CD4-positive, alpha-beta T cell treated with Interleukin-6 for 4 hours (primary cell): ENCODE data around the gene HIVEP2.

Source experiments
- DNase-seq: peaks from one replicate; pipeline ENCODE4 v3.0.0-alpha.2; 2020; ENCODE audit warnings: mixed read lengths

The HIVEP2 gene

DNA sequence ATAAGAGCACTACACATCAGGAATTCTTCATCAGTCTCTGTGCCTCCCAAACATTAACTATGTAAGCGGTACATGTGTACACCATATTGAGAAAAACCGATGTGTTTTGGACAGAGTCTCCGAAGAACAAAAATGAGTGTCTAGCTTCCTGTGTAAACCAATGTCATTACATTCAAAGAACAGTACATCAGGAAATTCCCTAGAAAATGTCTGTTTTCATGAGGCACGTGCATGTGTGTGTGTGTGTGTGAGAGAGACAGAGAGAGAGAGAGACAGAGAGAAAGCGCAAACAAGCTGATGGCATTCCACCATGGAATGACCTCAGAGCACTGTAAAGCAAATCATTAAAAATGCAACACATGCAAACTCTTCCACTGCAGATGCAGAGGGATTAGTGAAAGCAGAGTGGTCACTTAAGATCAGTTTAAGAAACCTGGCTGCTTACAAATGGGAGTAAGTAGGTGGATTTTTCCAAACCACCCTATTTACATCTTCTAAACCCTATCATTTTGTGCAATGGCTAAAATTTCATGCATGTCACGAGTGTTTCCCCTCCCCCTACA lies 133.9 kb downstream of the HIVEP2 start:
- DNase-seq: peak; percentile 18

DNA sequence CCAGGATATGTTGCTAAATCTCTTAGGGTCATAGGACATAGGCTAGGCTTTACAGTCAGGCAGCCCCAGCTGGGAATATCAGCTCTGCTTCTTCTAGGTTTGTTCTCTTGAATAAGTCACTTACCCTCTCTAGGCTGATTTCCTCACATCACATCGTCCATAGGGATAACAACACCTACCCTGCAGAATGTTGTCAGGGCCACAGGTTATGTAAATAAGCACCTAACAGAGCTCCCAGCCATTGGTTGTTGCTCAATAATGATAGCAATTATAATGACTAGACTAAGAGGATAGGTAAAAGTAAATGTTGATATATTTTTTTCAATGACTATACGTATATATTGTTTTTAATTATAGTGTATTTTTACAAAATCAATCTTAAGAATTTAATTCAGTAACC lies 135.0 kb downstream of the HIVEP2 start:
- no peak for DNase-seq

DNA sequence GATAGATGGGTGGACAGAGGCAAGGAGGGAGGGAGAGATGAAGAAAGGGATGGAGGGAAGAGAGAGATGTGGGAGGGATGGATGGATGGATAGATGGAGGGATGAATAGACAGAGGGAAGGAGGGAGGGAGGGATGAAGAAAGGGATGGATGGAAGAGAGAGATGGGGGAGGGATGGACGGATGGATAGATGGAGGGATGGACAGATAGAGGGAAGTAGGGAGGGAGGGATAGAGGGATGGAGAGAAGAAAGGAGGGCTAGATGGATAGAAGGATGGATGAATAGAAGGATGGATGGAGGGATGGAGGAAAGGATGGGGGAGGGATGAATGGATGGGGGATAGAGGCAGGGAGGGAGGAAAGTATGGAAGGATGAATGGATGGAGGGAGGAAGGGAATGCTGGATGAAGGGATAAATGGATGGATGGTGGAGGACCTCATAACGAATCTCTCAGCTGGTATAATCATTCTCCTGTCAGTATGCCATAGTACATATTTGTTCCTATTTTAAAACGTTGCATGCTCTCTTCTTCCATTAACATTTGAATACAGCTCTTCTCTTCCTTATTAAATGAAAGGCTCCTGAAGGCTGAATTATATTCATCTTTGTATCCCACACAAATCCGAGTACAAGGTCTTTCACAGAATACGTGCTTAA lies 136.4 kb downstream of the HIVEP2 start:
- no peak for DNase-seq

DNA sequence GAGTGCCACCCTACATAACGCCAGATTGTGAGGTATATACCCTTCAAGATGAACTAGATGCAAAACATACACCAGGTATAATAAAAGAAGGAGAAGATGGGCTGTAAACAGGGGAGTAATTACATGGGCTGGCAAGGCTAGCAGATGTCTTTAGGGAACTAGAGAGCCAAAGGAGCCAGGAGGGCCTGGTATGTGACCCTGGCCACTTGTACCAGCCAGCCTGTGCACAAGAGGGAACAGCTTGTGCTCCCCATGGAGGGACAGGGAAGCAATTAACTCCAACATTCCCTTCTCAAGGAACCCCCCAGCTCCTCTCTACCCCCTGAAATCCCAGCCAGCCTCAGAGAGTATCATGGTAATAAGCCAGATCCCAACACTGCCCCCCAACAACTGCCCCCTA lies 139.9 kb downstream of the HIVEP2 start:
- no peak for DNase-seq

DNA sequence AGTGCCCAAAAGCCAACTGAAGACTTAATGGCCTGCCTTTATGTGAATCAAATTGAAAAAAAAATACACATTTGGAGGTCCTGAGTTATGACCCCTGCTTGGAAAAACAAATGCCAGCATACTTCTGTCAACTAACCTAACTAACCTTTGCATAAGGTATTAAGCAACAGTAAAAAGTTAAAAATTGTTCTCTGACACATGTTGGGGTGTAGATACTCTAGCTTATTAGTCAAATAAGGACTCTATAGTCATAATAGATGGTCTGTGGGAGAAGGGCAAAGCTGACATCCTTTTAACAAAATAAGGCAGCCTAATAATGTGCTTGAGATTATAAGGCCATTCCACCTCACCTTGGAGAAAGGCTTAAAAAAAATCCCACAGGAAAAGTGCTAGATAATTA lies 140.5 kb downstream of the HIVEP2 start:
- no peak for DNase-seq

DNA sequence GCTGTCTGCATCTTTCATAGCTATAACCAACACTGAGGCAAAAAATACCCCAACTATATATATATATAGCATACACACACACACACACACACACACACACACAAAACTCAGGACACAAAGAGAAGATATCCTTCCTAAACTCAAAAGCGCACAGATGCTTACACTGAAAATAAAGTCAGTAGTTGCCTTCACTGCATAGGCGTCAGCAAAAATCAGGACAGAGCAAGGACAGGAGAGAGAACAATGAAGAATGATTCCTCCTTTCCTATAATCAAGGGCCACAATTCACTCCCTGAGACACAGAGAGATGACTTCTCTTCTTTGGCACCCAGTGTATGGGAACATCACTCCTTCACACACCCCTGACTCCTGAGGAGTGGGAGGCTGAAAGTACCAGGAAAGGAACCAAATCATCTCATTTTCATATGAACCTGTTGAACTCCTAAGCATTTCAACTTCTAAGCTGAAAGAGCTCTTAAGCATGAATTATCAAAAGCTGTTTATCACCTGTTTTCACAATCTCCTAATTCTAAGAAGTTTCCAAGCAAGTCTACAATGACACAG lies 141.4 kb downstream of the HIVEP2 start:
- no peak for DNase-seq

DNA sequence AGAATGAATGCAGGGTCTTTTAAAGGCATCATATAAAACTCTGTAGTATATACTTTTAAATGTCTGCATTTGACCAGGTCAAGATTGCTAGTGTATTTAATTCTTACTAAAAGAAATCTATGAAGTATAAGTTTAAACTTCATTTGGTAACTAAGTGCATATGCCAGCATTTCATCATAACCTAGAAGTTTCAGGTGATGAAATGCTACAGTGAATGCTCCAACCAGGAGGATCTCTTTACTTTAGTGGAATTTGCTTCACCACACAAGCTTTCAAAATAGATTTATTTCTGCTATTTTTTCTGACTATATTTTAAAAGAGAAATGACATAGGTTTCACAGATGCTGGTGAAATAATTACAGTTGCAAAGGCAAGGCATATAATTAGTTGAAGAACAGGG lies 141.9 kb downstream of the HIVEP2 start:
- no peak for DNase-seq

DNA sequence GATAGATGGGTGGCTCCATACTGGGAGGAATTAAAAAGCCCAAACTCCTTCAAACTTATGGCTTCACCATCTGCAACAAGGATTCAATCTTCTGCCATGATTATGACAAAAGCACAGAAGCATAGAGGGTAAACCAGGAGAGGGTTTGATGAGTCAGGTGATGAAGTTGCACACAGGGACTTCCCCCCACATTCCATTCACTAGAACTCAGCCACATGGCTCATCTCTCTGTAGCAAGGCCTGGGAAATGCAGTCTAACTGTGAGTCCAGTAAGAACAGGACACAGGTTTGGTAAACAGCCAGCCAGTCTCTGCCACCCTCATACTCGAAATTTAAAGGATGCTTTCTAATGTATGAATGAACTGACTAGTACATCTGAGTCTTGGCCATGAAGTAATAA lies 142.9 kb downstream of the HIVEP2 start:
- peak; percentile 26 for DNase-seq

DNA sequence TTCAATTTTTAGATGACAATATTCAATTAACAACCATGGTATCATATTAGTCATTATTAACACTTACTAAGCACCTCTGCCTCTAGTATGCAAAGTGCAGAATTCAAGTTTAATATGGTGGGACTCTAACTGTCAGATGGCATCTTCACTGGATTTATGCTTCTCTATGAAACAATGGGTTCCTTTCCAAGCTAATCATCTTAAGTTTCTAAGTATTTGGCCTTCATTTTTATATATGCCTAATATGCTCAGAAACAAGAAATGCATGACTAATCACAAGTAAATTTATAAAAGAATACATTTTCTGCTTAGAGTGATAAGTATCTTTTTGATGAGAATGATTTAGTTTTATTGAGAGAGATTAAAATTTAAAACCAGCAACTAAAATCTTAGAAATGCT lies 144.7 kb downstream of the HIVEP2 start:
- DNase-seq: no peak

DNA sequence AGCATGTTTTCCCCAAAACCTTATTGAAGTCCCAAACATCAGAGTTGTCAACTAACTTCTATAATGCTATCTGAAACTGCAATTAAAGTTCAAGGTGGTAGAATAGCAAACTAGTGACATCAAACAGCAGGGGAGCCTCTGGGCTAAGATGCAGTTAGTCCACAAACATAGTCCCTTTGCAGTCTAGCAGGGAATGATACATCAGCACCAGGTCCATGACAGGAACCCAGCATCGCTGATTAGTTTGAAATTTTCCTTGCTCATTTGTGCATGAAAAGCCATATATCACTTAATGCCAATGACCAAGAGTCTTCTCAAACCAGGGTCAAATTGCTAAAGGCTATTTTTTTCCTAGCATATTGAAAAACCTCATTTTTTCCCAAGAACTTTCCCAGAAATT lies 145.3 kb downstream of the HIVEP2 start:
- no peak for DNase-seq

DNA sequence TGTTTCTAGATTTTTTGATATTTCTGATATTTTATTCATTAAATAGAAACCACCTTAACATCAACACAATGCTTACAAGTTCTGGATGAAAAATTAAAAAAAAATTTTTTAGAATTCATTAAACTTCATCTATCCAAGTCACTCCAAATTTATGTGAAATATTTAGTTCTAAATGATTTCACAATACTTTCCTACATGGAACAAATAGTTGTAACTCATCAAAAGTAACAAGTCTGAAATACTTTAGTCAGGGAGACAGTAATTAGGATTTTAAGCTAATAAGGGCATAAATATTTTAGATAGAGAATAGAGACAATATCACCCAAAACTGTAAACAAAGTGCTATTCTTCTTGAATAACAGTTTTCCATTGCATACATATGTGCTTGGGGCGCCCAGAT lies 147.8 kb downstream of the HIVEP2 start:
- no peak for DNase-seq

DNA sequence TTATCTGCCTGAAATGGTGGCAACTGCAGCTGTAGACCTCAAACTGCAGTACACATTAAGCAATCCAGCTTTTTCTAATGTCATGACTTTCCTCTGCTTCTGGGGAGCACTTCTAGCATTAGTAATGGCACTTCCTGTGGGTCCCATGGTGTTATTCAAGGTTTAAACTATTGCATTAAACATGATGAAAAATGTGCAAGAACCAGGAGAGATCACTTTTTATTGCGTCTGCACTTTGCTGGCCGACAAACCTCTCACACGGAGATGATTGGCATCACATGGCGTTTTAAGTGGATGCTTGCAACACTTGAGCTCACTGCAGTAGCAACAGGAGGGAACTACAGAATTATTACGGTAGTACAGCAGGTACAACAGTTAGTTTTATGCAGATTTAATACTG lies 148.4 kb downstream of the HIVEP2 start:
- no peak for DNase-seq

DNA sequence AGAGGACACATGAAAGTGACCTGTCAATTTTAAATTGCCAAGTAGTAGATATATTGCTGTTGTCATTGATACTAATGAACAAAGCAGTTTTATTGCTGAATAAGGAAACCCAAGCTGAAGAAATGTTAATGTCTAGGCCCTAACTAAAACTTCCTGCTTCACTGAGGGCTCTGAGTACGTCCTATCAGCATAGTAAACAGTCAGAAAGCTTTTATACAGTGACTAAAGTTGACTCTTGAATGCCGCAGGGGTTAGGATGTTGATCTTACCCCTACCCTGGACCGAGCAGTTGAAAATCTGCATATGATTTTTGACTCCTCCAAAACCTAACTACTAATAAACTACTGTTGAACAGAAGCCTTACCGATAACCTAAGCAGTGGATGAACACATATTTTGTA lies 149.0 kb downstream of the HIVEP2 start:
- no peak for DNase-seq

DNA sequence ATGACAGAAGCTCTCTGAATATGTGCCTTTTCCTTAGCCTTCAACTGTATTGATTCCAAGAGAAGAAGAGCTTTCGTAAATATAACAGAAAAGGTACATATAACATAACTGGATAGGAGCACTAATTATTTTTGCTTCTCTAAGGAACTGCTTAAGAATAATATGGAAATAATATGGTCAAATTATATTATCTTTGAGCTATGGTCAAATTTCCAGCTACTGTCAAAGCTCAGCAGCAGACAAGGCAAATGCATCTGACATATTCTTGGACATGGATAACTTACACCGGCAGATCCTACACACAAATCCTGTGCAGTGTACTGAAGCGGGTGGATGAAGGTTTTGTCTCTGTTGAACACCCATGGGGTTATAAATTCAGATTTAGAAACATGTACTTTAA lies 150.6 kb downstream of the HIVEP2 start:
- DNase-seq: no peak

DNA sequence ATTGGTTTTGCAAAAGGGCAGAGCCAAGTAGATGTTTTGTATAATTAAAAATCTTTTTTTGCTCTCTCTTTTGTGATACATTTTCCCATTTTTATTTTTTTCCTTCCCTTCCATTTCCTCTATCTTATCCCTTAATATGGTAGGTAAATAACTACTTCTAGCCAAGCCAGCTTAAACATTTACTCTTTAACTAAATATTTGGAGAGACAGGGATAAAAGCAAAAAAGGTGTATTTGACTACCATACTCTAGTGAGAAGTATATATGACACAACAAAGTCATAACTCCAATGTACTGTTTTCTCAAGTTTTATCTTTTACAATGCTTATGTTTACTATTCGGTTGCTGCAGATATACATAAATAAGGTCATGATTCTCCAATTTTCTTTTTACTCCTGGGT lies 154.7 kb downstream of the HIVEP2 start:
- no peak for DNase-seq

DNA sequence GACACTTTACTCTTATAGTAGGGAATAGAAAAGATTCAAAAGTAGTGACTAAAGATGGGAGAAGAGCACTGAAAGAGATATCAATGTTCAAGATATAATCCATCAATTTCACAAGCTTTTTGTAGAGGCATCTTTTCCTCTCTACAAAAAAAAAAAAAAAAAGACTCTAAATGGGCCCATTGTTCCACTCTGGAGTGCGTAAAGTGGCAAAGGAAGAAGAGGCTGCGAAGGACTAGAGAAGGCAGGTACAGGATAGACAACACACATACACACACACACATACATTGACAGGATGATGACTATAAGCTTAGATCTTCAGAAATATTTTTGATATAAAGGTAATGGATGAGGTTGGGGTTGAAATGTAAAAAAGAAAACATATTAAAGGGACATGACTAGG lies 157.6 kb downstream of the HIVEP2 start:
- no peak for DNase-seq

DNA sequence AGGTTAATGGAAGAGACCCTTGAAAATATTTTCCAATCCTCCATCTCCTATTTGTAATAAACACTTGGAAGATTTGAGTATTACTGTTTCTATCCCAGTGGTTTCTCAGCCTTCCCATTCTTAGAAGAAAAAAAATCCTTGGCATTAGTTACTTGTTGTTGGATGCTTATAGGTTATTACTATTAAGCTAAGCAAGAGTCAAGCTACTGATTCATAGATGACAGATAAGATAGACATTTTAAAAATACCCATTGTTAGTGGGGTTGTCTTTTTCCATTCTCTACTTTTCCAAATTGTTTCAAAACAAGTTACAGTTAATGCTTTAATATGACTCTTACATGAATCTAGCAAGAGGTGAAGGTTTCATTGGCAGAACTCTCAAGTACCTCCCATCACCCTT lies 158.5 kb downstream of the HIVEP2 start:
- no peak for DNase-seq

DNA sequence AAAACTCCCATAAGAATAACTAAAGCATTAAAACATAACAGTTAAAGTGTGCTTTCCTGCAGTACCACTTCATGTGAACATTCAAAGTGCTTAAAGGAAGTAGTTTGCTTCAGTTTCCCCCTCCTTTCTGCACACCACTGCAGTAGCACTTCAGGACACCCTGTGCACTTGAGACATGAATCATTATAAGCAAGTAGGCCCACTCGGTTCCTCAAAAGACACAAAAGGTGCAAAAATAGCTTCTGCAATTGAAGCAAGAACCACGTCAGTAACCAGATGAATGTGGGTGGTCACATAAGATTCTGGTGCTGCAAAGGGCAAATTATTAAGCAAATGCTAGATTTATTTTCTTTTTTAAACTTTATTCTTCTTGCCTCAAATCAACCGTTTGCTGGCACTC lies 160.6 kb downstream of the HIVEP2 start:
- peak; percentile 33 for DNase-seq

DNA sequence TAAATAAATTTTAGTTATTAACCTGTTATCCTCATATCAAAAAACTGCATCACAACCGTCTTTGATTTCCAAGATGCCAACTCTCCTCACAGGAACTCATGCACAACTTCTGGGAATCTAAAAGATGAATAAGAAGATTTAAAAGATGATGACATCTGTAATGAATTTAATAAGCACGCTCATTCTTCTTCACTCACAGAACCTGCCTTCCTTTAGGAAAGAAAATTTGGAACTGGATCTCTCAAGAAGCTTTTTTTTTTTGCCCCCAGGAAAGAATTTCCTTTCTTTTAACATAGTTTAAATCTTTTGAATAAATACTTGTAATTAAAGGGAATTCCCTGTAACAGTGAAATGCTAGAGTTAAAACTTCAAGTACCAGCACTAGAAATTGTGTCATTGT lies 161.5 kb downstream of the HIVEP2 start:
- DNase-seq: no peak

DNA sequence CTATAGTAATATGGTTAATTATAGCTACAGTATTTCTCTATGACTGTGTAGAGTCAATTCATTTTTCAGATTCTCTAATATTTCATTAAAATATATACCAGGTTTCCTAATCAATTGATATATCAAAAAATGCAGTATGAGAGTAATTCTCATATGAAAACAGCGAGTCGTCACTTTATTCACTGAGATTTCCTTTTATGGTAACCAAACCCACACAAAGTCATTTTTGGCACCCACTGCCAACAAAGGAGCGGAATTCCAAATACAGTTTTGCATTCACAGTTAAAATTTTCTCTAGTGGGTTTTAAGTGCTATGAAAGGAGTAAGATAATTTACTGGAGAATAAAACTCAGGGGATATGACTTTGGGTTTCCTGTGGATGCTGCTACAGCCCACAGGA lies 163.8 kb downstream of the HIVEP2 start:
- no peak for DNase-seq

DNA sequence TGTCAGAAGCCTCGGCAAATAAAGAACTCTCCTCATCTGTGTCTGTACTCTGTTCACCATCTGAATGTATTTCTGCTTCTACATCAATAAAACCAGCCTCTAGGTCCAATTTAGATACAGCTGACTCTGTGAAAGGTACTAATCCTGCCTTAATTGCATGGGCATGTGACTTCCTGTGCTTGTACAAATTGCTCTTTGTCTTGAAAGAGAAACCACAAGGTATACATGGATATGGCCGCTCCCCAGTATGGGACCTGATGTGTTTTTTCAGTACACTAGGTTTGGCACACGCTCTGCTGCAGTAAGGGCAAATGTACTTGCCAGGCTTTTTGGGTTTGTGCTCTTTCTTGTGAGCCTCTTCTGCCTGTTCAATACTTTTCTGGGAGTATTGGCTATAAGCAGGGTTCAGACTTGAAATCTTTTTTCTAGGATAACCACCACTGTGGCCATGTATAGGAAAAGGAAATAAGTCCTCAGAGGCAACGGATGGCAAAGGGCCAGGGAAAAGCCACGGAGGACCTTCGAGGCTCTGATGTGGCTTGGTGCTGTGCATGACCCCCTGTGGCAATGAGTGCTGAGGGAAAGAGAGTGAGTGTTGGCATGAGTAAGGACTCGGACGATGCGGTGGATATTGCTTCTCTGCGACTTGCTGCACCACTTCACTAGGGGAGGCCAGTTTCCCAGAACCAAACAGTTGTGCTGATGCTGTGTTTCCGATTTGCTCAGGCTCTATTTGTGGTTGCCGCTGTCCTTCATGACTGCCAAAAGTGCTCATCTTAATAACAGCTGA lies 170.9 kb downstream of the HIVEP2 start:
- peak; percentile 25 for DNase-seq

DNA sequence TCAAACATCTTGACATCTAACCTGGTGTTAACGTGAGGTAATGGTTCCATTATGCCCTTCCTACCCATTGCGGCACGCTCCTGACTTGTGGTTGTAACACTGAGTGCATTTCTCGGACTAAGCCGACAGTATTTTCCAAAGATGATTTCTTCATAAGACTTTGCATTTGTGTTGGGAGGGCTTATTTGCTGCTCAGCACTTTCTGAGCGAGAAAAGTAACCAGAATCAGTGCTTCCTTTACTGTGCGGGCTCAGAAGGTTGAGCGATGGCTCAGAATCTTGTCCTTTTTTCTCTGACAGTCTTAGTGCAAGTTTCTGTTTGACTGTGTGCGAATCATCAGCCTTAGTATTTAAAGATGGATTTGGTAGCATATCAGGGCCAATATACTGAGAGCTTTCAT lies 171.7 kb downstream of the HIVEP2 start:
- DNase-seq: no peak

DNA sequence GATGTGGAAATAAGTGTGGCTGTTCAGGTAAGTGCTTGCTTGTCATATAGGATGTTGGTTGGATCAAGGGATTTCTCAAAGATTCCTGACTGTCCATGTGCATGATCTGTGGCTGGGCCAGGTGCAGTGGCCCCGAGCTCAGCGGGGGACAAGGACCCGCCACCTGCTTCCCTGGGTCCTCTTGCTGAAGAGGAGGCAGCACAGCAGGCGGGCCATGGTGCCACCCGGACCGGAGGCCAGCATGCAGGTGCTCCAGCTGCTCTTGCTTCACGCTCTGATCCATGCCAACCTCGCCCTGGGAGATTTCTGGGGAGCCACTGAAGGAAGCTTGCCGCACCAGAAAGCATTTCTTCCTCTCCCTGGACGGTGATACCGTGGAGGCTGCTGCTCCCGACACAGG lies 173.8 kb downstream of the HIVEP2 start:
- DNase-seq: no peak

DNA sequence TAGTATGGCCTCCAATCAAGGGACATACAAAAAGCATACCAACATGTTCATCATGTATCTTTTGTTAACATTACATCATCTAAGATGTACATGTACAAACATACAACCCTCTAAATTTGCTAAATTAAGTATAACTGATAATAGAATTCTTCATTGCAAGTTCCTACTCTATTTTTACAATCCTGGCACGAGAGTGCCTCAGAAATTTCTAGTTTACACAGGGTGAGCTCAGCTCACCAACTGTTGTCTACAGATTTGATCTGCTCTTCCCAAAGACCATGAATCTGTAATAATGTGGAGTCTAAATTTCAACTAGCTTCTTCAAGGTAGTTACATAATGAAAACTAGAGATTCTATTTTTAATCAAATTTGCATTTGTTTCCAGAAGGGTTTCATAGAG lies 179.7 kb downstream of the HIVEP2 start:
- DNase-seq: no peak
